Liver (tissue), 9 donors: ENCODE data around the gene LOX. TPM values are rescaled to one million over a fixed set of nuclear protein-coding genes. Genes with fewer than 3 reads are reported as not detected.

Experiments
- DNase-seq: peaks from one replicate; pipeline ENCODE4 v3.0.0-alpha.2; 2017; ENCODE audit warnings: low spot score
- H3K27ac ChIP-seq, 2 donors: one replicate each; pipeline ENCODE4 v1.7.0; 2013; ENCODE audit warnings: inconsistent platforms in 2 of 2, low read length in 2 of 2, control low read depth in 1 of 2, low read depth in 1 of 2, mild to moderate bottlenecking in 1 of 2
- H3K27me3 ChIP-seq, 4 donors: one replicate each; pipeline versions ENCODE4 v1.6.1 to v1.7.0; 2013; ENCODE audit warnings: low read length in 3 of 4, inconsistent platforms in 1 of 4, mild to moderate bottlenecking in 1 of 4, moderate library complexity in 1 of 4; ENCODE audit not compliant: control insufficient read depth in 4 of 4, insufficient read depth in 4 of 4
- H3K36me3 ChIP-seq, 4 donors: one replicate each; pipeline versions ENCODE4 v1.6.1 to v1.7.0; 2013; ENCODE audit warnings: low read length in 3 of 4, mild to moderate bottlenecking in 3 of 4, low read depth in 1 of 4, moderate library complexity in 1 of 4; ENCODE audit not compliant: control insufficient read depth in 4 of 4, insufficient read depth in 3 of 4
- H3K4me1 ChIP-seq, 4 donors: one replicate each; pipeline versions ENCODE4 v1.6.1 to v1.7.0; 2013; ENCODE audit warnings: low read length in 3 of 4, mild to moderate bottlenecking in 3 of 4, moderate library complexity in 1 of 4; ENCODE audit not compliant: control insufficient read depth in 4 of 4, insufficient read depth in 4 of 4
- H3K4me3 ChIP-seq, 3 donors: one replicate each; pipeline versions ENCODE4 v1.6.1 to v1.7.0; 2013; ENCODE audit warnings: low read length in 3 of 3, control low read depth in 1 of 3, low read depth in 1 of 3, mild to moderate bottlenecking in 1 of 3
- H3K9ac ChIP-seq, 2 donors: one replicate each; pipeline ENCODE4 v1.7.0; 2013; ENCODE audit warnings: low read length in 2 of 2, mild to moderate bottlenecking in 2 of 2, moderate library complexity in 2 of 2, control low read depth in 1 of 2, low read depth in 1 of 2
- H3K9me3 ChIP-seq, 4 donors: one replicate each; pipeline versions ENCODE4 v1.6.1 to v1.7.0; 2013; ENCODE audit warnings: low read length in 3 of 4; ENCODE audit not compliant: control insufficient read depth in 4 of 4
- EGR1 ChIP-seq, 2 donors: IDR thresholded peaks; 2 replicates each; pipeline ENCODE4 v1.6.1; 2016 to 2018; ENCODE audit warnings: antibody characterized with exemption in 2 of 2, low read depth in 2 of 2
- FOXA1 ChIP-seq: IDR thresholded peaks from 2 replicates; pipeline ENCODE4 v1.6.1; 2016; ENCODE audit warnings: antibody characterized with exemption
- FOXA2 ChIP-seq: IDR thresholded peaks from 2 replicates; pipeline ENCODE4 v1.6.1; 2016; ENCODE audit warnings: antibody characterized with exemption
- GABPA ChIP-seq, 2 donors: IDR thresholded peaks in 1 of 2; conservative IDR thresholded peaks in 1 of 2; 2 replicates each; pipeline ENCODE4 v1.6.1; 2016; ENCODE audit warnings: antibody characterized with exemption in 2 of 2, mild to moderate bottlenecking in 1 of 2, moderate library complexity in 1 of 2
- HNF4A ChIP-seq, 2 donors: conservative IDR thresholded peaks; 2 replicates each; pipeline ENCODE4 v1.6.1; 2016; ENCODE audit warnings: antibody characterized with exemption in 2 of 2, mild to moderate bottlenecking in 2 of 2
- HNF4G ChIP-seq: IDR thresholded peaks from 2 replicates; pipeline ENCODE4 v1.6.1; 2016; ENCODE audit warnings: antibody characterized with exemption
- JUND ChIP-seq, 2 donors: IDR thresholded peaks; 2 replicates each; pipeline ENCODE4 v1.6.1; 2016; ENCODE audit warnings: antibody characterized with exemption in 2 of 2
- NR2F2 ChIP-seq: IDR thresholded peaks from 2 replicates; pipeline ENCODE4 v1.6.1; 2016; ENCODE audit warnings: antibody characterized with exemption
- SP1 ChIP-seq: IDR thresholded peaks from 2 replicates; pipeline ENCODE4 v1.6.1; 2018; ENCODE audit warnings: antibody characterized with exemption, mild to moderate bottlenecking
- TAF1 ChIP-seq: conservative IDR thresholded peaks from 2 replicates; pipeline ENCODE4 v1.6.1; 2016; ENCODE audit warnings: antibody characterized with exemption, mild to moderate bottlenecking
- YY1 ChIP-seq: IDR thresholded peaks from 2 replicates; pipeline ENCODE4 v1.6.1; 2016; ENCODE audit warnings: antibody characterized with exemption, mild to moderate bottlenecking
- WGBS: extraction: QIAGEN DNeasy Blood & Tissue Kit; methylation state at CpG from one replicate; pipeline ENCODE4 v1.1.7; 2013; 5-methylcytosine and 5-hydroxymethylcytosine counted together
- polyA plus RNA-seq, 2 donors: library from polyadenylated mRNA; stranded (reverse) in 1 of 2; unstranded in 1 of 2; fragments of 200-250 nt in 1 of 2; fragments of >200 nt in 1 of 2; fragmentation: Nextera tagmentation in 1 of 2; extraction: Ambion mirVana in 1 of 2; gene quantifications; one replicate each; pipeline versions ENCODE4 v1.2.1 to v1.2.3, GENCODE V29; 2013 to 2015
- total RNA-seq, 2 donors: library from RNA; depleted of rRNA; stranded (reverse); fragments of >200 nt; gene quantifications; one replicate each; pipeline ENCODE4 v1.2.3, GENCODE V29; 2014
- TF ChIP-seq, protein P1 (sequence below): IDR thresholded peaks from 2 replicates; pipeline ENCODE4 v1.6.1; 2016; ENCODE audit warnings: antibody characterized with exemption
- TF ChIP-seq, protein P2 (sequence below): fragments of 150-350 bp; IDR thresholded peaks from 2 replicates; pipeline ENCODE4 v1.5.1; 2017; ENCODE audit warnings: improper control_type of control experiment, low read depth, low read length; ENCODE audit not compliant: missing input control
- TF ChIP-seq, protein P3 (sequence below): IDR thresholded peaks from 2 replicates; pipeline ENCODE4 v1.6.1; 2016; ENCODE audit warnings: antibody characterized with exemption
- TF ChIP-seq, protein P4 (sequence below): IDR thresholded peaks from 2 replicates; pipeline ENCODE4 v1.6.1; 2016; ENCODE audit warnings: antibody characterized with exemption
- donor health status: healthy.
- donor health status: healthy.
- donor health status: healthy.
- donor health status: healthy.
- donor health status: healthy.

LOX gene
- total and polyA plus RNA-seq, 4 donors, result 0.42 to 2.2 (median 0.92) TPM

DNA sequence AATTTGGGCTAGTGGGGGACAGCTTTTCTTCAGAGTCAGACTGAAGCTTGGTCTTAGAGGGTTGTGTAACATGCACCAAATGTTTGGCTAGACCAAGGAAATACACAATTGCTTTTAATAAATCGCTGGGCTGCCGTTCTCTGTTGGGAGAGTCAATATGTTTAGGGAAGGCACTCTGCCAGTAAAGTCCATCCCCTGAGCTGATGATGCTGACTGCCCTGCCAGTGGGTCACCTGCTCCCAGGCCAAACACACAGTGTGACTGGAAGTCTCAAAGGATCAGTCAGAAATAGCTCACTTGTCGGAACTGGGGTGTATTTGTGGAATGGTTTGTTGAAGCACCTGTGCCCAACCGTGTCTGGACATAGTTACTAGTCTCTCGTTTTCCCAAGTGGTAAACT lies 33.4 kb upstream of the LOX start:
- Histone ChIP-seq H3K9me3 (no peaks in the 10 kb centered on the region), H3K9ac (no peak overlapping the region), H3K27me3 (peaks cover 0 to 3% (median 0%) of the 10 kb centered on the region in 4 donors), H3K4me1 (no peaks in the 10 kb centered on the region), H3K4me3 (no peak overlapping the region), H3K27ac (no peak overlapping the region), H3K36me3 (no peaks in the 10 kb centered on the region)
- TF ChIP-seq NR2F2 (no peak), HNF4G (no peak), FOXA1 (no peak), EGR1 (IDR thresholded peaks at IDR 0.05; ENCODE audit: low read depth in 2 of 2) (no peak), TAF1 (no peak), SP1 (no peak), YY1 (no peak)
- TF ChIP-seq, protein P1, sequence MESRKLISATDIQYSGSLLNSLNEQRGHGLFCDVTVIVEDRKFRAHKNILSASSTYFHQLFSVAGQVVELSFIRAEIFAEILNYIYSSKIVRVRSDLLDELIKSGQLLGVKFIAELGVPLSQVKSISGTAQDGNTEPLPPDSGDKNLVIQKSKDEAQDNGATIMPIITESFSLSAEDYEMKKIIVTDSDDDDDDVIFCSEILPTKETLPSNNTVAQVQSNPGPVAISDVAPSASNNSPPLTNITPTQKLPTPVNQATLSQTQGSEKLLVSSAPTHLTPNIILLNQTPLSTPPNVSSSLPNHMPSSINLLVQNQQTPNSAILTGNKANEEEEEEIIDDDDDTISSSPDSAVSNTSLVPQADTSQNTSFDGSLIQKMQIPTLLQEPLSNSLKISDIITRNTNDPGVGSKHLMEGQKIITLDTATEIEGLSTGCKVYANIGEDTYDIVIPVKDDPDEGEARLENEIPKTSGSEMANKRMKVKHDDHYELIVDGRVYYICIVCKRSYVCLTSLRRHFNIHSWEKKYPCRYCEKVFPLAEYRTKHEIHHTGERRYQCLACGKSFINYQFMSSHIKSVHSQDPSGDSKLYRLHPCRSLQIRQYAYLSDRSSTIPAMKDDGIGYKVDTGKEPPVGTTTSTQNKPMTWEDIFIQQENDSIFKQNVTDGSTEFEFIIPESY, result no peak
- TF ChIP-seq, protein P2, sequence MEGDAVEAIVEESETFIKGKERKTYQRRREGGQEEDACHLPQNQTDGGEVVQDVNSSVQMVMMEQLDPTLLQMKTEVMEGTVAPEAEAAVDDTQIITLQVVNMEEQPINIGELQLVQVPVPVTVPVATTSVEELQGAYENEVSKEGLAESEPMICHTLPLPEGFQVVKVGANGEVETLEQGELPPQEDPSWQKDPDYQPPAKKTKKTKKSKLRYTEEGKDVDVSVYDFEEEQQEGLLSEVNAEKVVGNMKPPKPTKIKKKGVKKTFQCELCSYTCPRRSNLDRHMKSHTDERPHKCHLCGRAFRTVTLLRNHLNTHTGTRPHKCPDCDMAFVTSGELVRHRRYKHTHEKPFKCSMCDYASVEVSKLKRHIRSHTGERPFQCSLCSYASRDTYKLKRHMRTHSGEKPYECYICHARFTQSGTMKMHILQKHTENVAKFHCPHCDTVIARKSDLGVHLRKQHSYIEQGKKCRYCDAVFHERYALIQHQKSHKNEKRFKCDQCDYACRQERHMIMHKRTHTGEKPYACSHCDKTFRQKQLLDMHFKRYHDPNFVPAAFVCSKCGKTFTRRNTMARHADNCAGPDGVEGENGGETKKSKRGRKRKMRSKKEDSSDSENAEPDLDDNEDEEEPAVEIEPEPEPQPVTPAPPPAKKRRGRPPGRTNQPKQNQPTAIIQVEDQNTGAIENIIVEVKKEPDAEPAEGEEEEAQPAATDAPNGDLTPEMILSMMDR, result no peak
- WGBS, result 72% methylated on average over 5 of the region's 5 CpGs
- no peak for DNase-seq

DNA sequence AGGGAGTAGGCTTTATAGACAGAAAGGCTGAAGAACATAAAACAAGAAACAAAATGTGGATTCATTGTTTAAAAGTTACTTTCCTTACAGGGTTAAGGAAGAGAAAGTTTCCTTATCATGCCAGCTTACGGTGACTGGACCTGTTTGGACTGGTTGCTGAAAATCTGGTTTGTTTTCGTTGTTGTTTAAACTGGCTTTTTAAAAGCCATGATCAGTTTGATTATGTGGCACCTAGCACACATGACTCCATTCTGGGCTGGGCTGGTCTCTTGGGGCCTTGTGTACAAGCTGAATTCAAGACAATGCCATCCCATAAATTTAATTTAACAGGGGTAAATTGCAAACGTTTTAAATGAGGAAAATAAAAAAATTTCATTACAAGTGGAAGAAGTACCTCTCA lies 32.9 kb upstream of the LOX start:
- WGBS, result 50% methylated on average over 3 of the region's 3 CpGs
- peaks cover 0 to 3% (median 0%) of the 10 kb centered on the region in 4 donors for H3K27me3 ChIP-seq
- H3K9me3 ChIP-seq, result no peaks in the 10 kb centered on the region
- TF ChIP-seq JUND (IDR thresholded peaks at IDR 0.05) (no peak), FOXA1 (no peak), HNF4A (conservative IDR thresholded peaks at IDR 0.05) (no peak), FOXA2 (no peak), EGR1 (IDR thresholded peaks at IDR 0.05; ENCODE audit: low read depth in 2 of 2) (no peak)
- TF ChIP-seq, protein P3, sequence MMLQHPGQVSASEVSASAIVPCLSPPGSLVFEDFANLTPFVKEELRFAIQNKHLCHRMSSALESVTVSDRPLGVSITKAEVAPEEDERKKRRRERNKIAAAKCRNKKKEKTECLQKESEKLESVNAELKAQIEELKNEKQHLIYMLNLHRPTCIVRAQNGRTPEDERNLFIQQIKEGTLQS, result no peak
- H3K36me3 ChIP-seq, result no peaks in the 10 kb centered on the region
- no peak overlapping the region for H3K27ac ChIP-seq
- no peak overlapping the region for H3K9ac ChIP-seq
- H3K4me3 ChIP-seq, result no peak overlapping the region
- H3K4me1 ChIP-seq, result no peaks in the 10 kb centered on the region
- DNase-seq, result no peak

DNA sequence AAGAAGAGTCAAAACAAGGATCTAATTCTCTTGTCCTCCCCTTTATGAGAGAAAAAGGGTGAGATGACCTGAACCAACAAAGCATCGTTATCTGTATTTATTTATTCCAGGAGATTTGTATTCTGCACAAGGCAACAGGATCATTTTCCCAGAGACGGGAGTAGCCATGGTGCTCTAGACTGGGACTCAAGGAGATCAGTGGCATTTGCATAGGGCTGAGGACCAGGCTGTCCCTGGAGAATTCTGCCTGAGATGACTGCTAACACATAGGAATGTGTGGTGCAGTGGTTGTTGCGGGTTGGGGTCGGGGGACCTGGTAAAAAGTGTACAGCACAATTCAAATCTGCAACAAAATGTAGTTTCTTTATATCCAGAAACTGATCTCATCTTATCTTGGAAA lies 29.0 kb upstream of the LOX start:
- Histone ChIP-seq H3K9me3 (no peaks in the 10 kb centered on the region), H3K36me3 (no peaks in the 10 kb centered on the region), H3K27ac (no peak overlapping the region), H3K4me1 (no peaks in the 10 kb centered on the region), H3K9ac (no peak overlapping the region), H3K27me3 (peaks cover 0 to under 1% (median 0%) of the 10 kb centered on the region in 4 donors), H3K4me3 (no peak overlapping the region)
- DNase-seq, result no peak
- TF ChIP-seq GABPA (IDR thresholded peaks at IDR 0.05 in 1 of 2, conservative IDR thresholded peaks at IDR 0.05 in 1 of 2), result no peak
- TF ChIP-seq, protein P4, sequence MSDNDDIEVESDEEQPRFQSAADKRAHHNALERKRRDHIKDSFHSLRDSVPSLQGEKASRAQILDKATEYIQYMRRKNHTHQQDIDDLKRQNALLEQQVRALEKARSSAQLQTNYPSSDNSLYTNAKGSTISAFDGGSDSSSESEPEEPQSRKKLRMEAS, result no peak
- 89% methylated on average over 4 of the region's 4 CpGs for WGBS
